Putamen (tissue), 1 donor: ENCODE results near the gene CCDC157.

Experiments used
- DNase-seq: peaks from one replicate; pipeline ENCODE4 v3.0.0-alpha.2; 2016; ENCODE audit warnings: low spot score

The CCDC157 gene

DNA sequence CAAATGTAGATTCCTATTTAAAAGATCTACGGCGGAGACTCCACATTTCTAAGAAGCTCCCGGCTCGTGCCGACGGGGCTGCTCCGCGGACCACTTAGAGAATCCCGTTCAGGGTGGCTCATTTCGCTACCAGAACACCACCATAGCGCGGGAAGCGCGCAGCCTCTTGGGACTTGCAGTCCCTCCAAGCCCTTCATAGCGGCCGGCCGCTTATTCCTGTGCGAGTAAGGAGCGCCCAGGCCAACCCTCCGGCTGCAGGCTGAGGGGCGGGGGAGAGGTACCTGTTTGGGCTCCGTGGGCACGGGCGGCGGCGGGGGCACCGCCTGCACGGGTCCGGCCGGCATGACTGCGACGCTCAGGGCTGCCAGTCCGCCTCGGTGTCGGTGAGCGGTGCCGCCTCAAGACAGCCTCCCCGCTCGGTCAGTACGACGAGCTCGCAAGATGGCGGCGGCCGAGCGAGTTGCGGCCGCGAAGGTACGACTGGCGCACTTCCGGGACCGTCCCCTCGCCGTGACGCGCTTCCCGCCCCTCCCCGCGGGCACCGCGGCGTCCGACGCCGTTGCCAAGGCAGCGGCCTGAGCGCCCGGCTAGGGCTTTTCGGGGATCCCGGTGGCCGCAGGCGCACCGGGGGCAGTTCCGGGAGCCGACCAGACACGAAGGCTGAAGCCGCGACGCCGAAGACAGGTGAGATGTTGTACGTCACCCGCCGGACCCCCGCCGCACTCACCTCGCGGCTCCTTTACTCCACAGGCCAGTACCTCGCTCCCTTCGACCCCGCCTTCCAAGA, at the start of gene CCDC157, which contains the start of gene SF3A1:
CCDC157 (plus strand) TSS at position 559 of the 787 bp plus-strand sequence. CDS start 8,994 bp downstream, outside the sequence.
SF3A1 (minus strand) TSS at position 446 of the 787 bp plus-strand sequence; CDS start at position 344, 102 bp downstream.
- peak; percentile 91 for DNase-seq

DNA sequence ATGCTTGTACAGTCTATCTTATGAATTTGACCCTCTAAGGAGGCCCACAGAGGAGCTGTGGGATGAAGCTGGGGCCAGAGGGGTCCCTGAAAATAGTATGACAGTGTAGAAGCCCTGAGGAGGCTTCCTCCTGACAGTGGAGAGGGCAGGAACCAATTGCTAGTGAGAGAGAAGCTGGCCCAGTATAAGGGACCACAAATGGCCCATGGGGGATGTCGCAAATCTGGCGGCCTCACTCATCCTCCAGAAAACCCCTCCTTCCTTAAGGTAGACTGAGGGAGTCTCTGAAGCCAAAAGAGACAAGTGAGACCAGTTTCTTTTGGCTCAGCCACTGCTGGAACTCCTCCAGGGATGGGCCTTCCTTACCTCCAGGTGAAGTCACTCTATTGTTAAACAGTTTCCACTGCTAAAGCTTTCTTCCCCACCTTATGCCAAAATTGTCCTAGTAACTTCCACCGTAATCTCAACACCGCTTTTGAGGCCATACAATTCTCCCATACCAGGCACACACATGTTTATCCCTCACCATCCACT, 49.7 kb upstream of the CCDC157 start:
- DNase-seq: no peak

DNA sequence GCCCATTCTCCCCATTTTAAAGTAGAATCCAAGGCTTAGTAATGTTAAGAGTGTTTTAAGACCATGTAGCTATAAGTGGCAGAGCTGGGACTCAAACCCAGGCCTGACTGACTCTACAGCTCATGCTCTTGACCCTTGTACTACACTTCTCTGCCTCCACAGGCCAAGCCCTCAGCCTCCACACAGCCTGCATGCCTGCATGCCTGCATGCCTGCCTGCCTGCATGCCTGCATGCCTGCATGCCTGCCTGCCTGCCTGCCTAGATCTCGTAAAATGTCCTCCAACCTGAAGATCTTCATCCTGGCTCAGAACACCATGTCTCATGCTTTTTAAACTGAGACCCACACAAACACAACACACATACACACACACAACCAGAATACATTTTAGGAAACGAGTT, 48.7 kb upstream of the CCDC157 start:
- DNase-seq: no peak

GRCh38 chr22:30308518-30309230, 48.1 kb upstream of the CCDC157 start:
- DNase-seq: no peak

GRCh38 chr22:30309951-30310741, 46.7 kb upstream of the CCDC157 start:
- DNase-seq: no peak

DNA sequence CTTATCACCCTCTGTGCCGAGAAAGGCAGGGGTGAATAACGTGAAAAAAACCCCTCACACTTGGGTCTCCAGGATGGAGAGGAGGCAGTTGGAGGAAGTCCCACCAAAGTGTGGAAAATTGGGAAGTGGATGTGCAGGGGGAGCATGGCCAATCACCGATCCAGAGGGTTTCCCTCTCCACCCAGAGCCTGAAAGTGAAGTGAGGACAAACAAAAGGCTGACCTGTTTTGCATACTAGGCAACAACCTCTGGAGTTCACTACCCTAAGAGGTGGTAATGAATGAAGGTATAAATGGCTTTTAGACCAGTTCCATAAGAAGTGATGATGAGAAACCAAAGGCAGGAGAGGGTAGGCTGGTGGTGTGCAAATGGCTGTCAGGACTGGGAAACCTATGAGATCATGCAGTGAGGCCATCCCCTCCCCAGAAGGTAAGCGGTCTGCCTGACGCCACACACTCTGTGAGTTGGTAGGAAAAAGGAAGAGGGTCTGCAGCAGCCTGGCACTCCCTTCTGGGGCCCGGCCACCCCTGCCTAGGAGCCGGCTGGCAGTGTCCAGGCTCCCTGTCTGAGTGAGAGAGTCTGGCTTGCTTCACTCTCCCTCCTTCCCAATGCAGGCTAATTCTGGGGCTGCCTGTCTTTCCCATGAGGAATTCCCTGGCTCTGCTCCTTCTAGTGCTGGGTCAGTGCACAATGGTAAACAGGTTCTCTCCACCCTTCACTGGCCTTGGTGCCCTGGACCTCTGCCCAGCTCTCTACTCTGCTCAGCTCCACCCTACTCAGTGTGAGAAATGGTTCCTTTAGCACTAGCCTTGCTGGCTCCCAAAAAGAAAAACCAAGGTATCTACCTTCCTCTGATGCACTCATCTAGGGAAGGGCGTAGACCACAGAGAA, 45.7 kb upstream of the CCDC157 start:
- no peak for DNase-seq

- DNase-seq: no peak
Observed at GRCh38 chr22:30312053-30312452, 44.8 kb upstream of the CCDC157 start.

GRCh38 chr22:30313527-30314363, 43.1 kb upstream of the CCDC157 start:
- DNase-seq: no peak

- DNase-seq: no peak
Observed at GRCh38 chr22:30314915-30315314, 41.9 kb upstream of the CCDC157 start.

DNA sequence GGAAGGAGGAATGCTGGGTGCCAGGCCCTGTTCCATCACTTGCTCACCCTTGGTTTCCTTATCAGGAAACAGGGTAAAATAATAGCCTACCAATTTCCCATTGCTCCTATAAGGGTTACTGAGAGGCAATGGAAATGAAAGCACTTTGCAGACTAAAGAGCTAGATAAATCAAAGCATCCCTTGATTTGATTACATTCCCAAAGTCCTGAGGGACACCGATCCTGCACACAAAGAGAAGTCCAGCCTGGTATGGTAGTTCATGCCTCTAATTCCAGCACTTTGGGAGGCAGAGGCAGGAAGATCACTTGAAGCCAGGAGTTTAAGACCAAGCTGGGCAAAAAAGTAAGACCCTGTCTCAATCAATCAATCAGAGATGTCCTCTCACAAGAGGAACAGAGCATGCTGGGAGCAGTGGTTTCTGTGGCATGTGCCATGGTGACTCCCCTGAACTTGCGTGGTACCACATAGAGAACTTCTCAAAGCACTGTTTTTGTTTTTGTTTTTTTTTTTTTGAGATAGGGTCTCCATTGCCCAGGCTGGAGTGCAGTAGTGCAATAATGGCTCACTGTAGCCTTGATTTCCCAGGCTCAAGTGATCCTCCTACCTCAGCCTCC, 40.7 kb upstream of the CCDC157 start:
- no peak for DNase-seq

DNA sequence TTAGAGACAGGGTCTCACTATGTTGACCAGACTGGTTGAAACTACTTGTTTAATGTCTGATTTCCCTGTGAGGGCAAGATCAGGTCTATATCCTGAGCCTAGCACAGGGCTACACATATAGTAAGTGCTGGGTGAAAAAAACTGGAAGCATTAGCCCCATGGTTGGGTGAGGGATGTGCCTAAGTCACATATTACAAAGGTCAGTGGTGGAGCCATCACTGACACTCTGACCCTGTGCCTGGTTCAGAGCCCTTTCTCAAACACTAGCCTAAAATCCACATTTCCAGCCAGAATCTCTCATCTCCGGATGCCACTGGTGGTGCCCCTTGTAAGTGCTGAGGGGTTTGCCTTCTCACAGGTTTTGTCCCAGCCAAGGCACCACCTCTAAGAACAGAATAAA, 39.0 kb upstream of the CCDC157 start:
- no peak for DNase-seq

GRCh38 chr22:30318799-30319419, 37.9 kb upstream of the CCDC157 start:
- no peak for DNase-seq

DNA sequence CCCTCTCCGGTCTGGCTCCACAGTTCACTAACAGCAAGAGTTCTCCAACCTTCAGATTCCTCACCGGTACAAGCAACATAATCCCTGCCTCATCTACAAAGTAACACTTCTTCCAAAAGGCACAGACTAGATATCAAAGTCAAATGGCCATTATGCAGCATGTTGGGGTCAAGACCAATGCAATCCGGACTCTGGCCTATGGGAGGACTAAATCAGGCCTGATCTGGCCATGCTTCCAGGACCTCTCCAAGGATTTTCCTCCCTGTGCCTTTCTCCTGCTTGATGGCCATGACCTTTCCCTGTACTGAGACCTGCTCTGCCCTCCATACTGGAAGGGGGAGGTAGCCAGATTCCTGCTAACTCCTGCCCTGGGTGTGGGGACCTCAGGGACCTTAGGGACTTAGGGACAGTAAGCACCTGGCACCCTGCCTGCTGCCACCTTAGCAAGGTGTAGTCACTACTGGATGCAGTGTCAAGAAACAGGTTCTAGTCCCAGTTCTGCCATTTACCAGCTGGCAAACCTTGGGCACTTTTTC, 36.7 kb upstream of the CCDC157 start:
- no peak for DNase-seq

DNA sequence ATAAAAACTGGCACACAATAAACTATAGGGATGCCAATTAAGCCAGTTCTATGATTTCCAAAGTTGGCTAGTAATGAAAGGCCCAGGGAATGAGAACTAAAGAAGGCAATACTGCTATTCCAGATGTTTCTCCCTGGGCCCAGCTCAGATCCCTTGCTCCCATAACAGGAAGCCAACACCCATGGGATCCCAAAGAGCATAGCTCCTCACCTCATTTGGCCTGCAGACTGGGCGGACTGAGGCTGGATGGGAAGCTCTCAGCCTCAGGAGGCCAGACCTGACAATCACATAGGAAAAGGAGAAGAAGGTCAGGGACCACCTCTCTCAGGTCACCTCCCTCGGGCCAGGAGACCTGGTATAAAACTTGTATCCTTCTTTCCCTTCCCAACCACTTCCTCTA, 35.3 kb upstream of the CCDC157 start:
- DNase-seq: no peak

DNA sequence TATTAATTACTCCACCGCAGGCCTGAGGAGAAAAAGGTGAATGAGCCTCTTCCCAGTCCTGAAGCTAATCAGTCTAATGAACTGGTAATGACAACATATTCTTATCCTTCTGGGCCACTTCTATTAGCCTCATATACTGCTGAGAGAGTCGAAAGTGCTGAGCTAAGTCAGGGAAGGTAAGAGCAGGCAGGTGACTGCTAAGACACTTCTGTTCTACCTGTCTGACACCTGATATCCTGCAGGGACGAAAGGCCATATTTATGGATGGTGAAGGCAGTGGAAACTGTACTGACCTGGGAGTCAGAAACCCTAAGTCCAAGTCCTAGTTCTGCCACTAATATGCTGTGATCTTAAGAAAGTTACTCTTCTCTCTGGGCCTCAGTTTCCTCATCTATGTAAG, 33.6 kb upstream of the CCDC157 start:
- DNase-seq: no peak

GRCh38 chr22:30324014-30324730, 32.6 kb upstream of the CCDC157 start:
- no peak for DNase-seq

DNA sequence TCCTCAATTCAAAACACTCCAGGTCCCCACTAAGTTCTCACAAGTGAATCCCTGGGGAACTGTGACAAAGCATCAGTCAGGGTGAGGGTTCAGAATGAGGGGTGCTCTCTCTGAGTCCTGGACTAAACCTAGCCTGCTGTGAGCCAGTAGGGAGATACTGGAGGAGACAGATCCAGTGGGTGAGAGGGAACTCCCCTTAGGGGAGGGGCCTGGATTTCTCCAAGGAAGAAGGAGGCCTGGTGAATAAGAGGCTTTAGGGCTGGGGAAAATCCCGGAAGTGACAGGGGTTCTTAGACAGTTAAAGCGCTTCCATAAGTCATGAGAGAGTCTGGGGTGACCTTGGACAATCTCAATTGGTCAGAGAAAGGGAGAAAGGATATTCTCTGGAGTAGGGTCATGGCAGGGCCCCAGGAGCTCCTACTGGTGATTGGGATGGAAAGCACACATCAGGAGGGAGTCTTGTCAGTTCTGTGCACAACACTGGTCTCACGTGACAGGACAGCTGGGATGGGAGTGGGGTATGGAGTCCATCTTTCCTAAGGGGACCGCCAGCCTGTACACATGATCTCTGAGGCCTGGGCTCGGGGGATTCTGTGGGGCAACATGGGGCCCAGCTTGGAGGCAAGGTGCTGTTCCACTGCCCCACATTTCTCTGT, 31.6 kb upstream of the CCDC157 start:
- DNase-seq: no peak

DNA sequence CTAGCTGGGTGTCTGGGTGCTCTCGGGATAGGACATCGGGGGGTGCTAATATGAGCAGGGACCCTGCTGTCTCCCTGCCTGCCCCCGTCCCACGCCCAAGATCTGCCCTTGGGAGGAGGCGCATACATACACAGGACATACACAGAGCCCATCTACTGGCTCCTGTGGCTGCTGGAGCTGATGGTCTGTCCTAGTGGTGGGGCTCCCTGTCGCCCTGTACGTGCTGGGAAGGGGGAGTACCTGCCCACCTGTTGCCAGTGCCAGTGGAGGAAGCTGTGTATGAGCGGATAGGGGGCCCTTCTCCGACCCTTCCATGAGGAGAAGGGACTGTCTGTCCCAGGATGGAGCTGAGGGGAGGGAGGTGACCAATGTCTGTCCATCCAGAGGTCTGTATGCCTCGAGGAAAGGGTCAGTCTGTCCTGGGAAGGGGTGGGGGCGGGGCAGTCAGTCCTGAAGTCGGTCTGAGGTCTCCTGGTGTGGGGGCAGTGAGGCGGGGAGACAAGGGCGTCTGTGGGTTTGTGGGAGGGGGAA, 31.0 kb upstream of the CCDC157 start:
- DNase-seq: no peak
